ENCODE measurements around the gene ABHD6.

Gene ABHD6

DNA sequence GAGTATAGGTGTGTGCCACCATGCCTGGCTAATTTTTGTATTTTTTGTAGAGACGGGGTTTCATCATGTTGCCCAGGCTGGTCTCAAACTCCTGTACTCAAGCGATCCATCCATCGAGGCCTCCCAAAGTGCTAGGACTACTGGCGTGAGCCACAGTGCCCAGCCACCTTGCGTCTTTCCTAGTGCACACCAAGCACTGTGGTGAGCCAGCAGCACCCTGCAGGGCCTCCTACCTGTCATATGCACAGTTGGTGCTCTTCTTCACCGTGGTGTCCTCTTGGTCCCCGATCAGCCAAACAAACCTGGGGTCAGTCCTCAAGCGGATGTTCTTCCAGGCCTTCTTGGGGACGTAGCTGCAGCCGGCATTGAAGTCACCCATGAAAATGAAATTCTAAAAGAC is 40.0 kb upstream of the ABHD6 start:
- H3K27ac ChIP-seq (ENCODE audit: low read depth, low read length), result no peak overlapping the region

GRCh38 chr3:58198362-58198761 is 39.2 kb upstream of the ABHD6 start:
- H3K9me3 ChIP-seq (ENCODE audit: control insufficient read depth, insufficient read depth, low read length), result peaks cover 8% of the 10 kb centered on the region
- H3K27ac ChIP-seq (ENCODE audit: low read depth, low read length), result no peak overlapping the region
- TF ChIP-seq EZH2phosphoT487 (IDR thresholded peaks at IDR 0.05; ENCODE audit: borderline replicate concordance, low read length), result no peak
- no peak for TF ChIP-seq CTCF (IDR thresholded peaks at IDR 0.05; ENCODE audit: low read depth, low read length, poor library complexity, severe bottlenecking)
- no peak overlapping the region; the same call in 1 of the 2 replicates for H3K4me3 ChIP-seq (ENCODE audit: low read length)
- H3F3A ChIP-seq (ENCODE audit: control insufficient read depth, insufficient read depth), result peaks cover 7% of the 10 kb centered on the region
- H4K20me1 ChIP-seq (ENCODE audit: control insufficient read depth, insufficient read depth, low read depth, low read length), result no peaks in the 10 kb centered on the region
- peaks cover 69% of the 10 kb centered on the region for H3K4me1 ChIP-seq (ENCODE audit: control insufficient read depth, low read length)
- peak overlapping the region; percentile 11 for H3K4me2 ChIP-seq (ENCODE audit: low read length)
- no peaks in the 10 kb centered on the region for H3K79me2 ChIP-seq (ENCODE audit: control insufficient read depth, low read length)
- H3K9me2 ChIP-seq (replicated peaks; ENCODE audit: control insufficient read depth, low read length), result no peaks in the 10 kb centered on the region
- H3K27me3 ChIP-seq (ENCODE audit: control insufficient read depth, low read length), result no peaks in the 10 kb centered on the region
- no peaks in the 10 kb centered on the region for H3K36me3 ChIP-seq (ENCODE audit: control insufficient read depth, low read length)

More for the DNA sequence above, 40.0 kb upstream of the ABHD6 start:
- Histone ChIP-seq H3K9me3 (ENCODE audit: control insufficient read depth, insufficient read depth, low read length) (peaks cover 8% of the 10 kb centered on the region), H3K27me3 (ENCODE audit: control insufficient read depth, low read length) (no peaks in the 10 kb centered on the region), H3K4me2 (ENCODE audit: low read length) (no peak overlapping the region; the same call in 1 of the 2 replicates), H3F3A (ENCODE audit: control insufficient read depth, insufficient read depth) (peaks cover 7% of the 10 kb centered on the region), H3K4me3 (ENCODE audit: low read length) (no peak overlapping the region), H3K79me2 (ENCODE audit: control insufficient read depth, low read length) (no peaks in the 10 kb centered on the region), H4K20me1 (ENCODE audit: control insufficient read depth, insufficient read depth, low read depth, low read length) (no peaks in the 10 kb centered on the region), H3K4me1 (ENCODE audit: control insufficient read depth, low read length) (peaks cover 62% of the 10 kb centered on the region), H3K36me3 (ENCODE audit: control insufficient read depth, low read length) (no peaks in the 10 kb centered on the region), H3K9me2 (replicated peaks; ENCODE audit: control insufficient read depth, low read length) (no peaks in the 10 kb centered on the region)
- no peak for TF ChIP-seq EZH2phosphoT487 (IDR thresholded peaks at IDR 0.05; ENCODE audit: borderline replicate concordance, low read length)
- TF ChIP-seq CTCF (IDR thresholded peaks at IDR 0.05; ENCODE audit: low read depth, low read length, poor library complexity, severe bottlenecking), result no peak

- peaks cover 70% of the 10 kb centered on the region for H3K4me1 ChIP-seq (ENCODE audit: control insufficient read depth, low read length)
Measured at GRCh38 chr3:58198804-58199203, 38.8 kb upstream of the ABHD6 start.

More at GRCh38 chr3:58198804-58199203, 38.8 kb upstream of the ABHD6 start:
- Histone ChIP-seq H3K4me3 (ENCODE audit: low read length) (no peak overlapping the region; the same call in 1 of the 2 replicates), H3K36me3 (ENCODE audit: control insufficient read depth, low read length) (no peaks in the 10 kb centered on the region), H3K9me2 (replicated peaks; ENCODE audit: control insufficient read depth, low read length) (no peaks in the 10 kb centered on the region), H3F3A (ENCODE audit: control insufficient read depth, insufficient read depth) (peaks cover 7% of the 10 kb centered on the region), H3K9me3 (ENCODE audit: control insufficient read depth, insufficient read depth, low read length) (peaks cover 8% of the 10 kb centered on the region), H3K27me3 (ENCODE audit: control insufficient read depth, low read length) (no peaks in the 10 kb centered on the region), H4K20me1 (ENCODE audit: control insufficient read depth, insufficient read depth, low read depth, low read length) (no peaks in the 10 kb centered on the region), H3K4me2 (ENCODE audit: low read length) (peak overlapping the region; percentile 11), H3K79me2 (ENCODE audit: control insufficient read depth, low read length) (no peaks in the 10 kb centered on the region), H3K27ac (ENCODE audit: low read depth, low read length) (no peak overlapping the region)
- no peak for TF ChIP-seq EZH2phosphoT487 (IDR thresholded peaks at IDR 0.05; ENCODE audit: borderline replicate concordance, low read length)
- no peak for TF ChIP-seq CTCF (IDR thresholded peaks at IDR 0.05; ENCODE audit: low read depth, low read length, poor library complexity, severe bottlenecking)

Measured in DOHH2 (cell line).